Lower leg skin (tissue), 3 donors: ENCODE data around the gene FAM228A.

Source experiments
- POLR2A ChIP-seq, 2 donors: fragments of 450-650 bp; IDR thresholded peaks; one replicate each; pipeline ENCODE4 v1.6.1; 2016 to 2017; ENCODE audit warnings: antibody characterized with exemption in 2 of 2, mild to moderate bottlenecking in 1 of 2, moderate library complexity in 1 of 2
- TF ChIP-seq, protein P1 (sequence below), 3 donors: fragments of 450-650 bp; IDR thresholded peaks; one replicate each; pipeline ENCODE4 v1.5.1; 2016; ENCODE audit warnings: antibody characterized with exemption in 3 of 3, mild to moderate bottlenecking in 3 of 3, moderate library complexity in 2 of 3

DNA sequence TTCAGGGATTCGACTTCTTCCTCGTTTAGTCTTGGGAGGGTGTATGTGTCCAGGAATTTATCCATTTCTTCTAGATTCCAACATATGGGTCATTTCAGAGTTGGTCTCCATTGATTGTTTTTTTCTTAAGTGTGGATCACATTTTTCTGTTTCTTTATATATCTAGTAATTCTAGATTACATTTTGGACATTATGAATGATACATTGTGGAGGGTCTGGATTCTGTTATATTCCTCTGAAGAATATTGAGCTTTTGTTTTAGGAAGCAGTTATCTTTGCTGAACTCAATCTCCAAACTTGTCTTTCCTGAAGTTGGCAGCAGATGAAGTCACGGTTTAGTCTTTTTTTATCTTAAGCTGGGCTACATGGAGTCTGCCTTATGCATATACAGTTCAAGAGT, 42.3 kb upstream of the FAM228A start:
- TF ChIP-seq, protein P1, sequence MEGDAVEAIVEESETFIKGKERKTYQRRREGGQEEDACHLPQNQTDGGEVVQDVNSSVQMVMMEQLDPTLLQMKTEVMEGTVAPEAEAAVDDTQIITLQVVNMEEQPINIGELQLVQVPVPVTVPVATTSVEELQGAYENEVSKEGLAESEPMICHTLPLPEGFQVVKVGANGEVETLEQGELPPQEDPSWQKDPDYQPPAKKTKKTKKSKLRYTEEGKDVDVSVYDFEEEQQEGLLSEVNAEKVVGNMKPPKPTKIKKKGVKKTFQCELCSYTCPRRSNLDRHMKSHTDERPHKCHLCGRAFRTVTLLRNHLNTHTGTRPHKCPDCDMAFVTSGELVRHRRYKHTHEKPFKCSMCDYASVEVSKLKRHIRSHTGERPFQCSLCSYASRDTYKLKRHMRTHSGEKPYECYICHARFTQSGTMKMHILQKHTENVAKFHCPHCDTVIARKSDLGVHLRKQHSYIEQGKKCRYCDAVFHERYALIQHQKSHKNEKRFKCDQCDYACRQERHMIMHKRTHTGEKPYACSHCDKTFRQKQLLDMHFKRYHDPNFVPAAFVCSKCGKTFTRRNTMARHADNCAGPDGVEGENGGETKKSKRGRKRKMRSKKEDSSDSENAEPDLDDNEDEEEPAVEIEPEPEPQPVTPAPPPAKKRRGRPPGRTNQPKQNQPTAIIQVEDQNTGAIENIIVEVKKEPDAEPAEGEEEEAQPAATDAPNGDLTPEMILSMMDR (IDR thresholded peaks at IDR 0.05) = no peak
- no peak for TF ChIP-seq POLR2A (IDR thresholded peaks at IDR 0.05)
